Activated naive CD8-positive, alpha-beta T cell (primary cell): Measurements from ENCODE around the gene RPRD1B.
"Not testable (repeated sequence)": the region's sequence is repeated elsewhere in the genome, so short reads cannot be mapped to it uniquely, and the experiment has no call there.

Experiments
- H3K27ac Mint-ChIP-seq: one replicate; pipeline ENCODE4 v1.8.0; 2021; ENCODE audit warnings: mixed read lengths
- H3K27me3 Mint-ChIP-seq: one replicate; pipeline ENCODE4 v1.8.0; 2021; ENCODE audit warnings: mixed read lengths
- H3K36me3 Mint-ChIP-seq: one replicate; pipeline ENCODE4 v1.8.0; 2021; ENCODE audit warnings: mixed read lengths
- H3K4me1 Mint-ChIP-seq: one replicate; pipeline ENCODE4 v1.8.0; 2021; ENCODE audit warnings: low read depth, mixed read lengths
- H3K4me3 Mint-ChIP-seq: one replicate; pipeline ENCODE4 v1.8.0; 2021; ENCODE audit warnings: mild to moderate bottlenecking, mixed read lengths
- H3K9me3 Mint-ChIP-seq: one replicate; pipeline ENCODE4 v1.8.0; 2021; ENCODE audit warnings: low read depth, mixed read lengths

RPRD1B gene

GRCh38 chr20:37994512-37994911, 39.0 kb upstream of the RPRD1B start:
- peaks cover 18% of the 10 kb centered on the region for H3K4me1 Mint-ChIP-seq
- peaks cover 24% of the 10 kb centered on the region for H3K36me3 Mint-ChIP-seq
- H3K27ac Mint-ChIP-seq: peak overlapping the region; percentile 28
- H3K9me3 Mint-ChIP-seq: no peaks in the 10 kb centered on the region
- no peaks in the 10 kb centered on the region for H3K27me3 Mint-ChIP-seq
- H3K4me3 Mint-ChIP-seq: no peak overlapping the region

GRCh38 chr20:37995856-37996605, 37.5 kb upstream of the RPRD1B start:
- Mint-ChIP-seq H3K9me3 (no peaks in the 10 kb centered on the region), H3K36me3 (peaks cover 29% of the 10 kb centered on the region), H3K4me1 (peaks cover 5% of the 10 kb centered on the region), H3K4me3 (no peak overlapping the region), H3K27me3 (no peaks in the 10 kb centered on the region), H3K27ac (no peak overlapping the region)

GRCh38 chr20:37997516-37997915, 36.0 kb upstream of the RPRD1B start:
- Mint-ChIP-seq H3K27me3 (no peaks in the 10 kb centered on the region), H3K36me3 (peaks cover 34% of the 10 kb centered on the region), H3K27ac (no peak overlapping the region), H3K9me3 (no peaks in the 10 kb centered on the region), H3K4me3 (no peak overlapping the region), H3K4me1 (peaks cover 10% of the 10 kb centered on the region)

DNA sequence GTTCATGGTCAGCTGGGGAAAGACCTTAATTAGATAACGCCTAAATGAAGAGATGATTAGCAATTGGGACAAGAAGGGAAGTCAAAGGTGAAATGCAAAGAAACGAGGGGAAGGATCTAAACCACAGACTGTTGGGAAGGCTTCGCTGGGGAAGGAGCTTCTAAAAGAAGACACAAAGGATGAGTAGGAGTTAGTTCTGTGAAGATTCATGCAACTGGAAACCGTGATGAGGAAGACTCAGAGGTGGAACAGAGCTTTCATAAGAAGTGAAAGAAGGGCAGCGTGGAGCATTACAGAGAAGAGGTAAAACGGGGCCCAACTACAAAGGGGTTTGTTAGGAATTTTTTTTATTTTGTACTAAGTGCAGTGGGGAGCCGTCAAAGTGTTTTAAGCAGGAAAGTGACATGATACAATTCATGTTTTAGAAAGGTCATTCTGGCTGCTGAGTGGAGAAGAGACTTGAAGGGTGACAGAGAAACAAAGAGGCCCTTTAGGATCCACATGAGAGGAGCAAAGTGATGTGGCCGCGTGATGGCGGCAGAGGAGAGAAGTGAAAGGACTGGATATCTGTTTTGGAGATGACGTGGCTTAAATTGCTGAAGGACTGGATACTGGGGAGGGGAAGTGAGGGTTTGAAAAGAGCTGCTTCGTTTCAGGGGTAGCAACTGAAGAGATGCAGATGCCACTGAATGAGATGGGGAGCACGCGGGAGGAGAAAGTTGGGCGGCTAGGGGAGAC, 33.9 kb upstream of the RPRD1B start:
- no peaks in the 10 kb centered on the region for H3K27me3 Mint-ChIP-seq
- peaks cover 11% of the 10 kb centered on the region for H3K4me1 Mint-ChIP-seq
- H3K9me3 Mint-ChIP-seq: no peaks in the 10 kb centered on the region
- peaks cover 33% of the 10 kb centered on the region for H3K36me3 Mint-ChIP-seq
- H3K27ac Mint-ChIP-seq: peak overlapping the region; percentile 5
- H3K4me3 Mint-ChIP-seq: no peak overlapping the region

DNA sequence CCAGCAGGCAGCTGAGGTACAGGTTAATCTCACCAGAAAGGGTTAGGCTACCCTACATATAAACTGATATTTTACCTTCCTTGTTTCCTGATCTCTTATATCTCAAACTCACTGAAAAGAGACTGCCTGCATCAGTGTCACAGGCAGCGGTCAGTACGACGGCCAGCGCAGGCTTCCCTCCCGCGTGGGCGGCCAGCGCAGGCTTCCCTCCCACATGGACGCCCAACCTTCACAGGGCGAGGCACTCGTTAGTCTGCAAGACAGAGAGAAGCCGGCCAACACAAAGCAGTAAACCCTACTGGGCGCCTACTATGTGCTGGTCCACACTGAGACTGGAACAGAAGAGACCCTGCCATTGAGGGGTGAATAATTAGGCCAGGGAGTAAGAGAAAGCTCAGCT, 33.3 kb upstream of the RPRD1B start:
- Mint-ChIP-seq H3K27me3 (no peaks in the 10 kb centered on the region), H3K27ac (no peak overlapping the region), H3K4me3 (no peak overlapping the region), H3K4me1 (peaks cover 11% of the 10 kb centered on the region), H3K36me3 (peaks cover 30% of the 10 kb centered on the region), H3K9me3 (no peaks in the 10 kb centered on the region)

GRCh38 chr20:38001173-38001875, 32.2 kb upstream of the RPRD1B start:
- Mint-ChIP-seq H3K9me3 (no peaks in the 10 kb centered on the region), H3K4me1 (peaks cover 13% of the 10 kb centered on the region), H3K27me3 (no peaks in the 10 kb centered on the region), H3K27ac (no peak overlapping the region), H3K4me3 (no peak overlapping the region), H3K36me3 (peaks cover 30% of the 10 kb centered on the region)

DNA sequence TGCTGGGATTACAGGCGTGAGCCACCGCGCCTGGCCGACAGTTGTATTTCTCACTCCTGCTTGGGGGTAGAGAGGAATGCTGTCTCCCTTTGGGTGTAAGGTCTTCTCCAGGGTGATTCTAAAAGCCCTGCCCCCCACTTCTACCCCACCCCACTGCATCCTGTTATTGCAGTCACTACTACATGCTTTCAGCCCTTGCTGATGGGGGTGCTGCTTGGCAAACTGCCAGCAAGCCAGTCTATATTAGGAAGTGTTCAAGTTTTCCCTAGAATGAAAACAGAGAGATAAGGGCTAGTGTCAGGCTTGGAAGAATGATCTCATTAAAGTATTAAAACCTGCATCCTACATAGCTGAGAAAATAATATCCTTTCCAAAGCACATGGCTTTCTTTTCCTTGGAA, 31.6 kb upstream of the RPRD1B start:
- peaks cover 30% of the 10 kb centered on the region for H3K36me3 Mint-ChIP-seq
- H3K27me3 Mint-ChIP-seq: no peaks in the 10 kb centered on the region
- H3K4me1 Mint-ChIP-seq: peaks cover 18% of the 10 kb centered on the region
- no peak overlapping the region for H3K4me3 Mint-ChIP-seq
- no peak overlapping the region for H3K27ac Mint-ChIP-seq
- no peaks in the 10 kb centered on the region for H3K9me3 Mint-ChIP-seq

DNA sequence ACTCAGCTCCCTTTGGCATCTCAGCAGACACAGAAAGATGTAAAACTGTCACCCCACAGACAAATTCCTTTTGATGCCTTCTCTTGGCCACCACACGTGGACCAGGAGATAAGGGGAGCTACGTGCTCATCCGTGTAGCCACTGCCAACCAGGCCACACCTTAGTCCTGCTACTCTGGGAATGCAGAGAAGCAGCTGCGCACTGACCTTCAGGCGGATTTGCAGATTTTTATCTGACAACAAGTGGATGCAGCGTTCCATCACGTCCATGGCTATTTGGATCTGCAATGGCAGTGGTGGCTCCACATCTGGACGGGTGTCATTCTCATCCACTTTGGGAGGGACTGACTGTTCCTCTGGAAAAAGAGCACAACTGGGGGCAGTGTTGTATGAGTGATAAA, 31.1 kb upstream of the RPRD1B start:
- Mint-ChIP-seq H3K27ac (no peak overlapping the region), H3K36me3 (peaks cover 29% of the 10 kb centered on the region), H3K27me3 (no peaks in the 10 kb centered on the region), H3K4me1 (peaks cover 18% of the 10 kb centered on the region), H3K4me3 (no peak overlapping the region), H3K9me3 (no peaks in the 10 kb centered on the region)

DNA sequence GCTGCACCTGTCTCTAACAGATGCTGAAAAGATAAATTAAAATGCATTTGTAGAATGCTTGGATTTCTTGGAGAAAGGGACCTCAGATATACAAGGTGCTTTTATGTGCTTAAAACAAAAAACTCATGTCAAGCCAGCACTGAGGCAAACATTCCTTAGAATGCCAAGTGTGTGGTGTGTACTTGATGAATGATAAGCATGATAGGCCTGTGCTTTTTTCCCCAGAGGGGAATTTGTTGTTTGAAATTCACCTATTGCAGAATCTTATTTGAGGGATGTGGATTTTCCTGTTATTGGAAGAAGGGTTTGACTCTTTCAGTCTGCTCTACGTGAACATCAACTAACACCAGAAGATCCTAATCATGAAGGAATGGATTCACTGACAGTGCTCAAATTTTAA, 29.1 kb upstream of the RPRD1B start:
- H3K27me3 Mint-ChIP-seq: no peaks in the 10 kb centered on the region
- no peak overlapping the region for H3K27ac Mint-ChIP-seq
- H3K9me3 Mint-ChIP-seq: no peaks in the 10 kb centered on the region
- peaks cover 27% of the 10 kb centered on the region for H3K36me3 Mint-ChIP-seq
- peaks cover 18% of the 10 kb centered on the region for H3K4me1 Mint-ChIP-seq
- no peak overlapping the region for H3K4me3 Mint-ChIP-seq

DNA sequence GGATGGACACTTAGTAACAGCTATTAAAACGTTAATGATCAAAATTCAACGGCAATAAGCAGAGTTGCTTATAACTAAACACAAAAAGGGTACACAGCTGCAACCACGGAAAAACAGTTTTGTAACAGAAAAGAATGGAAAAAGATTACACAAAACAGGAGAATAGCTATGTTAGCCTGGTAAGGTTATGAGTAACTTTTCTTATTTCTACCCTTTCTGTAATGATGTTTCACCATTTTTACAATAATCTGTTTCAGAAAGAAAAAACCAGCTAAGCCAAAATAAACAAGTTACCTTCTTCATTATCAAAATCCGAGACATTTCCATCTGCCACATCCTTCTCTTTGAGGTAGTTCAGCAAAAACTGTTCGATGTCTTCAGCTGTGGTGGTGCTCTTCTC, 27.6 kb upstream of the RPRD1B start:
- H3K27ac Mint-ChIP-seq: no peak overlapping the region
- peaks cover 18% of the 10 kb centered on the region for H3K4me1 Mint-ChIP-seq
- H3K36me3 Mint-ChIP-seq: peaks cover 21% of the 10 kb centered on the region
- no peak overlapping the region for H3K4me3 Mint-ChIP-seq
- H3K27me3 Mint-ChIP-seq: no peaks in the 10 kb centered on the region
- no peaks in the 10 kb centered on the region for H3K9me3 Mint-ChIP-seq

GRCh38 chr20:38007526-38007925, 26.0 kb upstream of the RPRD1B start:
- Mint-ChIP-seq H3K27ac (no peak overlapping the region), H3K4me3 (no peak overlapping the region), H3K9me3 (no peaks in the 10 kb centered on the region), H3K27me3 (no peaks in the 10 kb centered on the region), H3K4me1 (peaks cover 7% of the 10 kb centered on the region), H3K36me3 (peaks cover 10% of the 10 kb centered on the region)

- H3K27ac Mint-ChIP-seq: no peak overlapping the region
- no peaks in the 10 kb centered on the region for H3K27me3 Mint-ChIP-seq
- H3K36me3 Mint-ChIP-seq: peaks cover 9% of the 10 kb centered on the region
- peaks cover 7% of the 10 kb centered on the region for H3K4me1 Mint-ChIP-seq
- H3K9me3 Mint-ChIP-seq: no peaks in the 10 kb centered on the region
- H3K4me3 Mint-ChIP-seq: no peak overlapping the region
Measured at GRCh38 chr20:38008233-38008944, 25.2 kb upstream of the RPRD1B start.

- not testable (repeated sequence) for H3K4me3 Mint-ChIP-seq, H3K27ac Mint-ChIP-seq
- peaks cover 12% of the 10 kb centered on the region for H3K36me3 Mint-ChIP-seq
Measured at GRCh38 chr20:38009416-38009815, 24.1 kb upstream of the RPRD1B start.

DNA sequence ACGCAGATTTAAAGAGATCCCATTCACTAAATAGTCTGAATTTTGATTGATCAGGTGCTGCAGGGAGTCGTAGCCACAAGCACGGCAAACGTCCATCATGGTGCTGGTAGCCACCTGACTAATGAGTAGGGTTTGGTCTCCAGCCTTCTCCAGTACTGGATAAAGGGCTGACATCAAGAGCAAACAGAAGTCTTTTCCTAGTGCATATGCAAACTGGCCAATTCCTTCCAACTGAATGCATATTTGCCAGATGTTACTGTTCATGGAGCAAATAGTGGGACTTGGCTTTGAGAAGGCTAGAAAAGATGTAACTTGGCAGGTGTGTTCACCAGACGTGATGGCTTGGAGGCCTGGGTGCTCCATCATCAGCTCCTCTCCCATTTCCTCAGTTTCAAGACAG, 21.9 kb upstream of the RPRD1B start:
- H3K36me3 Mint-ChIP-seq: peaks cover 13% of the 10 kb centered on the region
- no peak overlapping the region for H3K4me3 Mint-ChIP-seq
- H3K27ac Mint-ChIP-seq: no peak overlapping the region
- no peaks in the 10 kb centered on the region for H3K27me3 Mint-ChIP-seq
- H3K4me1 Mint-ChIP-seq: peaks cover 10% of the 10 kb centered on the region
- H3K9me3 Mint-ChIP-seq: no peaks in the 10 kb centered on the region

More at GRCh38 chr20:38009416-38009815, 24.1 kb upstream of the RPRD1B start:
- not testable (repeated sequence) for H3K9me3 Mint-ChIP-seq, H3K27me3 Mint-ChIP-seq, H3K4me1 Mint-ChIP-seq

DNA sequence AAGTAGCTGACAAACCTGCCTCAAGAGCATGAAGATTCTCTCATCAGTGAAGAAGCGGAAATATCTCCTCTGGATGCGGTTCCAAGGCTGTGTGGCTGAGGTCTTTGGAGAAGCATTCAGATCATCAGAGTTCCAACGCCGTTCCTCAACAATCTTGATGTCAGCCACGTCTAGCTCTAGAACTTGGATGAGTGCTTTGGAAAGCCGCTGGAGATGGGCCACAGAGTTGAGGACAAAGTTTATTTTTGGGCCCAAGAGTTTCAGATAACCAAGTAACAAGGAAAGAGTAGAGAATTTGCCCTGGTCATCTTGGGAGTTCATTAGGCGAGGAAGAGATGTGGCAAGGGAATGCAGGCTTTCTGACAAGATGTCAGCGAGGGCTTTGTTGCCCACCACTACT, 21.2 kb upstream of the RPRD1B start:
- Mint-ChIP-seq H3K27ac (no peak overlapping the region), H3K36me3 (peaks cover 20% of the 10 kb centered on the region), H3K9me3 (no peaks in the 10 kb centered on the region), H3K4me1 (peaks cover 8% of the 10 kb centered on the region), H3K4me3 (no peak overlapping the region), H3K27me3 (no peaks in the 10 kb centered on the region)
